BE2C (cell line): ENCODE data around the gene PDZD4.
A peak's percentile ranks its signal among the peaks of the same experiment; 100 is the strongest.

Experiments used
- DNase-seq: peaks from one replicate; pipeline ENCODE4 v3.0.0-alpha.2; 2020
- H3K27me3 ChIP-seq: fragments of 250-450 bp; sonication (Bioruptor Pico); 2 replicates; pipeline ENCODE4 v1.5.1; 2020; ENCODE audit warnings: mild to moderate bottlenecking
- H3K36me3 ChIP-seq: fragments of 250-450 bp; sonication (Bioruptor Pico); 2 replicates; pipeline ENCODE4 v1.5.1; 2020; ENCODE audit warnings: mild to moderate bottlenecking
- H3K4me1 ChIP-seq: fragments of 250-450 bp; sonication (Bioruptor Pico); 2 replicates; pipeline ENCODE4 v1.5.1; 2020
- H3K4me3 ChIP-seq: 2 replicates; pipeline ENCODE4 v1.5.1; 2011; ENCODE audit warnings: low read depth, low read length
- H3K9me3 ChIP-seq: fragments of 250-450 bp; sonication (Bioruptor Pico); 2 replicates; pipeline ENCODE4 v1.5.1; 2020
- CTCF ChIP-seq: IDR thresholded peaks from 2 replicates; pipeline ENCODE4 v1.5.1; 2012; ENCODE audit warnings: mild to moderate bottlenecking, low read depth, low read length

PDZD4 gene

DNA sequence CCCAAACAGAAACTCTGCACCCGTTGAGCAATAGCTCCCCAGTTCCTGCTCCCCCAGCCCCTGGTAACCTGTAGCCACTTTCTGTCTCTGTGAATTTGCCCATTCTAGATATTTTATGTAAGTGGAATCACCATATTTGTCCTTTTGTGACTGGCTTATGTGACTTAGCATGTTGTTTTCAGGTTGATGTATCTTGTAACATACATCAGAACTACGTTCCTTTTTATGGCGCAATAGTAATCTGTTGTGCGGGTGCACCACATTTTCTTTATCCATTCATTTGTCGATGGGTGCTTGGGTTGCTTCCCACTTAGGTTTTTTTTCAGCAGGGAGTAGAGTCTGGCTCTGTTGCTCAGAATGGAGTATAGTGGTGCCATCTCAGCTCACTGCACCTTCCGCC lies 6.6 kb upstream of the PDZD4 start:
- H3K4me3 ChIP-seq = no peak overlapping the region
- H3K9me3 ChIP-seq = no peaks in the 10 kb centered on the region
- no peak for DNase-seq
- H3K36me3 ChIP-seq = no peaks in the 10 kb centered on the region
- no peaks in the 10 kb centered on the region for H3K4me1 ChIP-seq
- H3K27me3 ChIP-seq = no peaks in the 10 kb centered on the region
- TF ChIP-seq CTCF = no peak

DNA sequence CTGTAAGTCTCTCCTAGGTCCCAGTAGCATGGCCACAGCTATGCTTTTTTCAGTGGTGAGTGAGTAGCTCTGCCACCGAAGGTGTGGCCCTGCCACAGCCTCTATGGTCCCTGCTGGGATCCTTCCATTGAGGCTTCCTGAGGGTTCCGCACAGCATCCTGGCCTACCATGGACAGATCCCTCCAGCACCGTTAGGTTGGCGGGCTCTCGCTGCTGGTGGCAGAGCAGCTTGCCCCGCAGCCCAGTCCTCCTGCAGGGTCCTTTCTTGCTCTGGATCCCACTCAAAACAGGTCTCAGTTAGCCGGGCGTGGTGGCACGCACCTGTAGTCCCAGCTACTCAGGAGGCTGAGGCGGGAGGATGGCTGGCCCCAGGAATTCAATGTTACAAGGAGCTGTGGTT lies 2.4 kb upstream of the PDZD4 start:
- DNase-seq = no peak
- H3K4me1 ChIP-seq = no peaks in the 10 kb centered on the region
- no peaks in the 10 kb centered on the region for H3K27me3 ChIP-seq
- H3K9me3 ChIP-seq = no peaks in the 10 kb centered on the region
- no peak for TF ChIP-seq CTCF
- H3K4me3 ChIP-seq = no peak overlapping the region
- no peaks in the 10 kb centered on the region for H3K36me3 ChIP-seq

DNA sequence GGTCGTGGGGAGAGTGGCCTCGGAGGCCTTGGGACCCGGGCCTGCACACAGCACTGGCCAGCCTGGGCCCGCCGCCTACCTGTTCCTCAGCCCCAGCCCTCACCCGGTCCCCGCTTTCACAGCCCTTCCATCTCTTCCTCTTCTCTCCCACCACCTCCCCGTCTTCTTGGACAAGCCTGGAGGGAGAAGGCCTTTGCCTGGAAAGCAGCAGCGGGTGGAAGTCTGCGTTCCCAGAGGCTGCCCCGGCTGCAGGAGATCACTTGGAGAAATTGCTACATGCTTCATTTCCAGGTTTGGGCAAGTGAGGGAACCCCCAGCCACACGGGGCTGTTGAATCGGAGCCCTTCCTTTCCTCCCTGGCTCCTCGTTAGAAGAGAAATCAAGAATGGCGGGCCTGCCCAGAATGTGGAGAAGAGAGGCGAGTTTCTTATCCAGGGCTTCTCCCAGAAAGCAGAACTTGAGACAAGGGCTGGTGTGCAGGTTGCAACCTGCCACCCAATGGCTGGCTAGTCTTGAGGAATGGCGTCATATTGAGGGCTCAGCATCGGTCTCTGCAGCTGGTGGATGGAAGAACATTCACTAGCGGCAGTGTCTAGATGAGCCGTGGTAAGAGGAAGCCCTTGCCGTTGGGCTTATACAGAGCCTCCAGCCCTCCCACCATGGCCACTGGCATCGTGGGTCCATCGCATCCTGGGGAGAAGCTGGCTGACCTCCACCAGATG lies 1.2 kb upstream of the PDZD4 start:
- H3K27me3 ChIP-seq = no peaks in the 10 kb centered on the region
- no peaks in the 10 kb centered on the region for H3K4me1 ChIP-seq
- DNase-seq = no peak
- H3K36me3 ChIP-seq = no peaks in the 10 kb centered on the region
- H3K9me3 ChIP-seq = no peaks in the 10 kb centered on the region
- TF ChIP-seq CTCF = no peak
- H3K4me3 ChIP-seq = no peak overlapping the region; the same call in 1 of the 2 replicates

- no peak for DNase-seq
- Histone ChIP-seq H3K4me3 (peak overlapping the region; percentile 28), H3K9me3 (no peaks in the 10 kb centered on the region), H3K4me1 (no peaks in the 10 kb centered on the region), H3K27me3 (no peaks in the 10 kb centered on the region), H3K36me3 (no peaks in the 10 kb centered on the region)
- no peak for TF ChIP-seq CTCF
Measured at GRCh38 chrX:153830640-153831428, 490 bp upstream of the PDZD4 start.

GRCh38 chrX:153829549-153829798 lies 870 bp downstream of the PDZD4 start:
- no peak for TF ChIP-seq CTCF
- Histone ChIP-seq H3K4me1 (no peaks in the 10 kb centered on the region), H3K27me3 (no peaks in the 10 kb centered on the region), H3K4me3 (peak overlapping the region; percentile 63), H3K36me3 (no peaks in the 10 kb centered on the region), H3K9me3 (no peaks in the 10 kb centered on the region)
- DNase-seq = no peak
